Loucy (cell line): ENCODE results near the gene OAS1.
A peak's percentile ranks its signal among the peaks of the same experiment; 100 is the strongest.

ENCODE experiments used
- H2AFZ ChIP-seq: fragments of 200-600 bp; sonication (generic); 2 replicates; pipeline ENCODE4 v1.6.0; 2016; ENCODE audit warnings: antibody characterized with exemption, mild to moderate bottlenecking, low read length, moderate library complexity
- H3F3A ChIP-seq: fragments of 200-600 bp; 2 replicates; pipeline ENCODE4 v1.6.0; 2016; ENCODE audit warnings: antibody characterized with exemption, low read depth, mild to moderate bottlenecking
- H3K27me3 ChIP-seq: fragments of 200-600 bp; sonication (generic); 2 replicates; pipeline ENCODE4 v1.6.1; 2014; ENCODE audit warnings: low read length, mild to moderate bottlenecking; ENCODE audit not compliant: insufficient read depth, poor library complexity, severe bottlenecking
- H3K36me3 ChIP-seq: fragments of 200-600 bp; sonication (generic); 2 replicates; pipeline ENCODE4 v1.6.1; 2016; ENCODE audit warnings: low read length; ENCODE audit not compliant: insufficient read depth
- H3K4me1 ChIP-seq: fragments of 200-600 bp; sonication (generic); 2 replicates; pipeline ENCODE4 v1.5.1; 2014; ENCODE audit warnings: low read length, mild to moderate bottlenecking; ENCODE audit not compliant: insufficient read depth, poor library complexity, severe bottlenecking
- H3K4me2 ChIP-seq: fragments of 200-600 bp; sonication (generic); 2 replicates; pipeline ENCODE4 v1.6.0; 2014; ENCODE audit warnings: antibody characterized with exemption, low read length, low read depth, mild to moderate bottlenecking; ENCODE audit not compliant: poor library complexity, severe bottlenecking
- H3K4me3 ChIP-seq: fragments of 200-600 bp; sonication (generic); 2 replicates; pipeline ENCODE4 v1.5.1; 2014; ENCODE audit warnings: low read length, mild to moderate bottlenecking, mixed read lengths; ENCODE audit not compliant: poor library complexity, severe bottlenecking
- H3K79me2 ChIP-seq: fragments of 200-600 bp; sonication (generic); 2 replicates; pipeline ENCODE4 v1.6.1; 2014; ENCODE audit warnings: low read length; ENCODE audit not compliant: insufficient read depth
- H3K9ac ChIP-seq: fragments of 200-600 bp; sonication (generic); 2 replicates; pipeline ENCODE4 v1.6.0; 2014; ENCODE audit warnings: mild to moderate bottlenecking, low read depth, low read length, moderate library complexity; ENCODE audit not compliant: poor library complexity, severe bottlenecking
- H3K9me2 ChIP-seq: fragments of 200-600 bp; sonication (generic); replicated peaks from 2 replicates; pipeline ENCODE4 v1.6.1; 2016; ENCODE audit warnings: low read depth, low read length, mixed read lengths
- H3K9me3 ChIP-seq: fragments of 200-600 bp; sonication (generic); 2 replicates; pipeline ENCODE4 v1.6.1; 2014; ENCODE audit warnings: mild to moderate bottlenecking, antibody characterized with exemption, low read length, low read depth; ENCODE audit not compliant: insufficient read depth
- H4K20me1 ChIP-seq: fragments of 200-600 bp; sonication (generic); 2 replicates; pipeline ENCODE4 v1.6.0; 2014; ENCODE audit warnings: antibody characterized with exemption, low read length, mild to moderate bottlenecking; ENCODE audit not compliant: insufficient read depth, poor library complexity, severe bottlenecking
- CTCF ChIP-seq: fragments of 200-600 bp; sonication (generic); conservative IDR thresholded peaks from 2 replicates; pipeline ENCODE4 v1.5.1; 2014; ENCODE audit warnings: mild to moderate bottlenecking, antibody characterized with exemption, low read length
- EZH2phosphoT487 ChIP-seq: fragments of 200-600 bp; IDR thresholded peaks from 2 replicates; pipeline ENCODE4 v1.6.1; 2018; ENCODE audit warnings: antibody characterized with exemption, mild to moderate bottlenecking, moderate library complexity, borderline replicate concordance

Gene OAS1

GRCh38 chr12:112927925-112928324 lies 21.2 kb downstream of the OAS1 start:
- H3K9me3 ChIP-seq: no peaks in the 10 kb centered on the region
- TF ChIP-seq EZH2phosphoT487 (no peak), CTCF (no peak)
- no peaks in the 10 kb centered on the region for H3K9me2 ChIP-seq
- no peak overlapping the region for H3K4me3 ChIP-seq
- H3K79me2 ChIP-seq: no peaks in the 10 kb centered on the region
- H2AFZ ChIP-seq: no peak overlapping the region
- H3K9ac ChIP-seq: no peak overlapping the region
- H3F3A ChIP-seq: no peaks in the 10 kb centered on the region
- no peaks in the 10 kb centered on the region for H3K4me1 ChIP-seq
- no peaks in the 10 kb centered on the region for H3K27me3 ChIP-seq
- no peaks in the 10 kb centered on the region for H3K36me3 ChIP-seq
- H4K20me1 ChIP-seq: no peaks in the 10 kb centered on the region
- H3K4me2 ChIP-seq: no peak overlapping the region

DNA sequence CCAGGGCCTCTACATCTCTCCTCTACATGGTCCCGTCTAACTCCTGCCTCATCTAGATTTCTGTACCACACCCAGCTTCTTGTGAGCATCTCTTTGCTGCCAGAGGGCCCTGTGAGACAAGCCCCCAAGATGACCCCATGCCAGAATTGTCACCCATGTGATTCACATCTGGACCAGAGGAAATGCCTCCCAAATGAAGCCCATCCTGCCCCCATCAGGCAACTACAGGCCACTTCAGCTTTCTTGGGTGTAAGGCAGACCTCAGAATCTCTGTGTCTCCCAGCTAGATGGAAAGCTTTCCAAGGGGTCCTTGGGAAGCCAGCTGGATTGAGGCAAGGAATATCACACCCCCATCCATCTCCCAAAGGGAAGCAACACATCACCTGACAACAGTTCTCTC lies 22.2 kb downstream of the OAS1 start:
- H3K9me3 ChIP-seq: no peaks in the 10 kb centered on the region
- no peaks in the 10 kb centered on the region for H3K4me1 ChIP-seq
- no peaks in the 10 kb centered on the region for H3K27me3 ChIP-seq
- H2AFZ ChIP-seq: no peak overlapping the region
- no peak overlapping the region for H3K4me3 ChIP-seq
- H3K9me2 ChIP-seq: no peaks in the 10 kb centered on the region
- no peaks in the 10 kb centered on the region for H3F3A ChIP-seq
- no peaks in the 10 kb centered on the region for H4K20me1 ChIP-seq
- no peak overlapping the region for H3K9ac ChIP-seq
- H3K36me3 ChIP-seq: no peaks in the 10 kb centered on the region
- H3K4me2 ChIP-seq: no peak overlapping the region
- TF ChIP-seq EZH2phosphoT487 (no peak), CTCF (peak; percentile 39)
- no peaks in the 10 kb centered on the region for H3K79me2 ChIP-seq

DNA sequence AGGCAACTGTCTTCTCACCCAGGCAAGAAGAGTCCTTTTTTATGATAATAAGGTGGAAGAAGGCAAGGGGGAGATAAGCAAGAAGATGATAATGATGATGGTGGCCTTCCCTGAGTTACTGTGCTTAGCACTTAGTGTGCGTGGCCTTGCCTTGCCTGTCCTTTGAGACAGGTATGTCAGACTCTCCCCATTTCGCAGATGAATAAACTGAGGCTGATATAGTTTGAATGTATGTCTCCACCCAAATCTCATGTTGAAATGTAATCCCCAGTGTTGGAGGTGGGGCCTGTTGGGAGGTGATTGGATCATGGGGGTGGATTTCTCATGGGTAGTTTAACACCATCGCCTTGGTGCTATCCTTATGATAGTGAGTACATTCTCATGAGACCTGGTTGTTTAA lies 23.0 kb downstream of the OAS1 start:
- Histone ChIP-seq H3K4me2 (no peak overlapping the region), H3K79me2 (no peaks in the 10 kb centered on the region), H3F3A (no peaks in the 10 kb centered on the region), H3K9me3 (no peaks in the 10 kb centered on the region), H4K20me1 (no peaks in the 10 kb centered on the region), H3K9me2 (no peaks in the 10 kb centered on the region), H3K36me3 (no peaks in the 10 kb centered on the region), H3K27me3 (no peaks in the 10 kb centered on the region), H3K4me3 (no peak overlapping the region), H3K9ac (no peak overlapping the region), H2AFZ (no peak overlapping the region), H3K4me1 (no peaks in the 10 kb centered on the region)
- no peak for TF ChIP-seq CTCF
- no peak for TF ChIP-seq EZH2phosphoT487
